HG02798 (cell line): ENCODE results near the gene LINC01488.

Experiments used
- ATAC-seq: cut with Tn5 transposase; IDR thresholded peaks from one replicate; pipeline ENCODE4 v1.9.1; 2021; ENCODE audit warnings: mild to moderate bottlenecking; ENCODE audit not compliant: unreplicated experiment, poor library complexity

The LINC01488 gene

GRCh38 chr11:69539416-69540117 is 58.1 kb downstream of the LINC01488 start:
- no peak for ATAC-seq

GRCh38 chr11:69540118-69541000 is 58.9 kb downstream of the LINC01488 start:
- ATAC-seq = no peak

- ATAC-seq = no peak
Measured at GRCh38 chr11:69541001-69541285, 59.5 kb downstream of the LINC01488 start.

- no peak for ATAC-seq
Measured at GRCh38 chr11:69541501-69542313, 60.2 kb downstream of the LINC01488 start.

- no peak for ATAC-seq
Measured at GRCh38 chr11:69542314-69543168, 61.1 kb downstream of the LINC01488 start.
